HEK293 (cell line): ENCODE measurements around the gene TAS1R2.

Experiments used
- KLF16 ChIP-seq: fragments of 450-650 bp; formaldehyde crosslinking; IDR thresholded peaks from 2 replicates; pipeline ENCODE4 v1.5.1; 2017; ENCODE audit warnings: missing biosample characterization, missing genetic modification characterization
- MYNN ChIP-seq: fragments of 450-650 bp; formaldehyde crosslinking; IDR thresholded peaks from 2 replicates; pipeline ENCODE4 v1.5.1; 2016; ENCODE audit warnings: missing biosample characterization, missing genetic modification characterization, borderline replicate concordance
- REPIN1 ChIP-seq: fragments of 450-650 bp; formaldehyde crosslinking; IDR thresholded peaks from 2 replicates; pipeline ENCODE4 v1.5.1; 2017; ENCODE audit warnings: missing biosample characterization, missing genetic modification characterization, low read depth
- SALL2 ChIP-seq: fragments of 450-650 bp; formaldehyde crosslinking; IDR thresholded peaks from 2 replicates; pipeline ENCODE4 v1.5.0; 2017; ENCODE audit warnings: missing biosample characterization, mild to moderate bottlenecking, missing genetic modification characterization, borderline replicate concordance
- ZFHX2 ChIP-seq: fragments of 450-650 bp; formaldehyde crosslinking; conservative IDR thresholded peaks from 2 replicates; pipeline ENCODE4 v1.5.1; 2016; ENCODE audit warnings: missing biosample characterization, missing genetic modification characterization
- ZNF112 ChIP-seq: fragments of 450-650 bp; formaldehyde crosslinking; IDR thresholded peaks from 2 replicates; pipeline ENCODE4 v1.5.0; 2017; ENCODE audit warnings: missing biosample characterization, missing genetic modification characterization
- ZNF174 ChIP-seq: fragments of 450-650 bp; formaldehyde crosslinking; IDR thresholded peaks from 2 replicates; pipeline ENCODE4 v1.5.0; 2017; ENCODE audit warnings: missing biosample characterization, mild to moderate bottlenecking, missing genetic modification characterization
- ZNF175 ChIP-seq: fragments of 450-650 bp; formaldehyde crosslinking; IDR thresholded peaks from 2 replicates; pipeline ENCODE4 v1.5.1; 2016; ENCODE audit warnings: missing biosample characterization, missing genetic modification characterization
- ZNF23 ChIP-seq: fragments of 450-650 bp; formaldehyde crosslinking; IDR thresholded peaks from 2 replicates; pipeline ENCODE4 v1.5.1; 2016; ENCODE audit warnings: missing biosample characterization, missing genetic modification characterization, borderline replicate concordance
- ZNF24 ChIP-seq: fragments of 450-650 bp; formaldehyde crosslinking; IDR thresholded peaks from 2 replicates; pipeline ENCODE4 v1.5.1; 2016; ENCODE audit warnings: missing biosample characterization, missing genetic modification characterization
- ZNF302 ChIP-seq: fragments of 450-650 bp; formaldehyde crosslinking; IDR thresholded peaks from 2 replicates; pipeline ENCODE4 v1.5.1; 2016; ENCODE audit warnings: missing biosample characterization, missing genetic modification characterization, low read depth
- ZNF311 ChIP-seq: fragments of 450-650 bp; formaldehyde crosslinking; IDR thresholded peaks from 2 replicates; pipeline ENCODE4 v1.5.1; 2017; ENCODE audit warnings: missing biosample characterization, missing genetic modification characterization, borderline replicate concordance
- ZNF37A ChIP-seq: fragments of 450-650 bp; IDR thresholded peaks from 2 replicates; pipeline ENCODE4 v1.5.1; 2018; ENCODE audit warnings: missing biosample characterization, missing genetic modification characterization
- ZNF391 ChIP-seq: fragments of 450-650 bp; formaldehyde crosslinking; IDR thresholded peaks from 2 replicates; pipeline ENCODE4 v1.5.1; 2016; ENCODE audit warnings: low read depth, missing biosample characterization, missing genetic modification characterization, borderline replicate concordance
- ZNF423 ChIP-seq: fragments of 450-650 bp; formaldehyde crosslinking; IDR thresholded peaks from 2 replicates; pipeline ENCODE4 v1.5.1; 2016; ENCODE audit warnings: missing biosample characterization, missing genetic modification characterization
- ZNF514 ChIP-seq: fragments of 450-650 bp; formaldehyde crosslinking; IDR thresholded peaks from 2 replicates; pipeline ENCODE4 v1.5.1; 2016; ENCODE audit warnings: missing biosample characterization, missing genetic modification characterization
- ZNF658 ChIP-seq: fragments of 450-650 bp; formaldehyde crosslinking; IDR thresholded peaks from 2 replicates; pipeline ENCODE4; 2016; ENCODE audit warnings: missing biosample characterization, missing genetic modification characterization
- ZNF701 ChIP-seq: fragments of 450-650 bp; formaldehyde crosslinking; IDR thresholded peaks from 2 replicates; pipeline ENCODE4 v1.5.1; 2016; ENCODE audit warnings: missing biosample characterization, missing genetic modification characterization
- ZSCAN16 ChIP-seq: fragments of 450-650 bp; formaldehyde crosslinking; IDR thresholded peaks from 2 replicates; pipeline ENCODE4 v1.5.1; 2016; ENCODE audit warnings: missing biosample characterization, missing genetic modification characterization
- TF ChIP-seq, protein P1 (sequence below): fragments of 450-650 bp; formaldehyde crosslinking; IDR thresholded peaks from 2 replicates; pipeline ENCODE4 v1.5.1; 2016; ENCODE audit warnings: missing biosample characterization, missing genetic modification characterization, borderline replicate concordance
- TF ChIP-seq, protein P2 (sequence below): fragments of 450-650 bp; formaldehyde crosslinking; IDR thresholded peaks from 2 replicates; pipeline ENCODE4 v1.5.1; 2017; ENCODE audit warnings: missing biosample characterization, missing genetic modification characterization
- TF ChIP-seq, protein P3 (sequence below): fragments of 450-650 bp; formaldehyde crosslinking; IDR thresholded peaks from 2 replicates; pipeline ENCODE4 v1.5.1; 2016; ENCODE audit warnings: missing biosample characterization, missing genetic modification characterization
- TF ChIP-seq, protein P4 (sequence below): fragments of 450-650 bp; formaldehyde crosslinking; optimal IDR thresholded peaks from 2 replicates; pipeline ENCODE3; 2016; ENCODE audit warnings: missing biosample characterization, mild to moderate bottlenecking, missing genetic modification characterization
- TF ChIP-seq, protein P5 (sequence below): fragments of 450-650 bp; formaldehyde crosslinking; IDR thresholded peaks from 2 replicates; pipeline ENCODE4 v1.5.1; 2016; ENCODE audit warnings: missing biosample characterization, missing genetic modification characterization
- TF ChIP-seq, protein P6 (sequence below): fragments of 450-650 bp; formaldehyde crosslinking; IDR thresholded peaks from 2 replicates; pipeline ENCODE4 v1.5.1; 2016; ENCODE audit warnings: missing biosample characterization, missing genetic modification characterization

The TAS1R2 gene

DNA sequence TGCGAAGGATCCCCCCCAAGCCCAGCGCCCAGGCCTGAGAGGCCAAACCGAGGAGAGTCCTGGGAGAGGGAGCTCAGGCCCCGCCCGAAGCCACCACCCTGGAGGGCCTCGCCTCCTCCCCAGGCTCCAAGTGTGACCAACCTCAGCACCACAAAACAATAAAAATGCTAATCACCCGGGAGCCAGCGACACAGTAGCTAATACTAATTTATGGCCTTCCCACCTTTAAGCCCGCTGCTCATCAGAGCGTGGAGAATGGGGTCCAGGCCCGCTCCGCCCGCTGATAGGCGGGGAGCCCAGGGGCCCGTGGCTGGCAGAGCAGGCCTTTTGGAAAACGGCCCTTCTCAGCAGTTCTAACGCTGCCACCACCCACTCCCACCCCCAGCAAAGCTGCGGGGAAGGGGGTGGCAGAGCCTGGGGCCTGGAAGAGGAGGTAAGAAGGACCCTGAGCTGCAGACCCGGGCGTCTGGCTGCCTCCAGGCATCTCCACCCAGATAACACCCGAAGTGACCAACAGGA, 20.4 kb upstream of the TAS1R2 start (continued):
- TF ChIP-seq ZNF112 (tag by site-specific recombination) (no peak), ZNF391 (tag by site-specific recombination) (no peak), ZNF23 (no peak), MYNN (tag by site-specific recombination) (no peak), KLF16 (tag by site-specific recombination) (no peak), SALL2 (tag by site-specific recombination) (no peak), ZFHX2 (tag by site-specific recombination) (peak; percentile 92), ZNF174 (tag by site-specific recombination) (no peak), ZNF302 (tag by site-specific recombination) (no peak), ZNF24 (tag by site-specific recombination) (no peak), ZNF311 (tag by site-specific recombination) (no peak), ZSCAN16 (tag by site-specific recombination) (no peak), ZNF514 (tag by site-specific recombination) (no peak), REPIN1 (tag by site-specific recombination) (no peak), ZNF658 (tag by site-specific recombination) (no peak), ZNF37A (no peak), ZNF175 (tag by site-specific recombination) (no peak), ZNF423 (tag by site-specific recombination) (0 out of 2 replicates have a peak, but pooled peaks have one; percentile 10), ZNF701 (tag by site-specific recombination) (no peak)
- TF ChIP-seq, protein P1, sequence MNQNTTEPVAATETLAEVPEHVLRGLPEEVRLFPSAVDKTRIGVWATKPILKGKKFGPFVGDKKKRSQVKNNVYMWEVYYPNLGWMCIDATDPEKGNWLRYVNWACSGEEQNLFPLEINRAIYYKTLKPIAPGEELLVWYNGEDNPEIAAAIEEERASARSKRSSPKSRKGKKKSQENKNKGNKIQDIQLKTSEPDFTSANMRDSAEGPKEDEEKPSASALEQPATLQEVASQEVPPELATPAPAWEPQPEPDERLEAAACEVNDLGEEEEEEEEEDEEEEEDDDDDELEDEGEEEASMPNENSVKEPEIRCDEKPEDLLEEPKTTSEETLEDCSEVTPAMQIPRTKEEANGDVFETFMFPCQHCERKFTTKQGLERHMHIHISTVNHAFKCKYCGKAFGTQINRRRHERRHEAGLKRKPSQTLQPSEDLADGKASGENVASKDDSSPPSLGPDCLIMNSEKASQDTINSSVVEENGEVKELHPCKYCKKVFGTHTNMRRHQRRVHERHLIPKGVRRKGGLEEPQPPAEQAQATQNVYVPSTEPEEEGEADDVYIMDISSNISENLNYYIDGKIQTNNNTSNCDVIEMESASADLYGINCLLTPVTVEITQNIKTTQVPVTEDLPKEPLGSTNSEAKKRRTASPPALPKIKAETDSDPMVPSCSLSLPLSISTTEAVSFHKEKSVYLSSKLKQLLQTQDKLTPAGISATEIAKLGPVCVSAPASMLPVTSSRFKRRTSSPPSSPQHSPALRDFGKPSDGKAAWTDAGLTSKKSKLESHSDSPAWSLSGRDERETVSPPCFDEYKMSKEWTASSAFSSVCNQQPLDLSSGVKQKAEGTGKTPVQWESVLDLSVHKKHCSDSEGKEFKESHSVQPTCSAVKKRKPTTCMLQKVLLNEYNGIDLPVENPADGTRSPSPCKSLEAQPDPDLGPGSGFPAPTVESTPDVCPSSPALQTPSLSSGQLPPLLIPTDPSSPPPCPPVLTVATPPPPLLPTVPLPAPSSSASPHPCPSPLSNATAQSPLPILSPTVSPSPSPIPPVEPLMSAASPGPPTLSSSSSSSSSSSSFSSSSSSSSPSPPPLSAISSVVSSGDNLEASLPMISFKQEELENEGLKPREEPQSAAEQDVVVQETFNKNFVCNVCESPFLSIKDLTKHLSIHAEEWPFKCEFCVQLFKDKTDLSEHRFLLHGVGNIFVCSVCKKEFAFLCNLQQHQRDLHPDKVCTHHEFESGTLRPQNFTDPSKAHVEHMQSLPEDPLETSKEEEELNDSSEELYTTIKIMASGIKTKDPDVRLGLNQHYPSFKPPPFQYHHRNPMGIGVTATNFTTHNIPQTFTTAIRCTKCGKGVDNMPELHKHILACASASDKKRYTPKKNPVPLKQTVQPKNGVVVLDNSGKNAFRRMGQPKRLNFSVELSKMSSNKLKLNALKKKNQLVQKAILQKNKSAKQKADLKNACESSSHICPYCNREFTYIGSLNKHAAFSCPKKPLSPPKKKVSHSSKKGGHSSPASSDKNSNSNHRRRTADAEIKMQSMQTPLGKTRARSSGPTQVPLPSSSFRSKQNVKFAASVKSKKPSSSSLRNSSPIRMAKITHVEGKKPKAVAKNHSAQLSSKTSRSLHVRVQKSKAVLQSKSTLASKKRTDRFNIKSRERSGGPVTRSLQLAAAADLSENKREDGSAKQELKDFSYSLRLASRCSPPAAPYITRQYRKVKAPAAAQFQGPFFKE (tag by site-specific recombination) = no peak
- TF ChIP-seq, protein P2, sequence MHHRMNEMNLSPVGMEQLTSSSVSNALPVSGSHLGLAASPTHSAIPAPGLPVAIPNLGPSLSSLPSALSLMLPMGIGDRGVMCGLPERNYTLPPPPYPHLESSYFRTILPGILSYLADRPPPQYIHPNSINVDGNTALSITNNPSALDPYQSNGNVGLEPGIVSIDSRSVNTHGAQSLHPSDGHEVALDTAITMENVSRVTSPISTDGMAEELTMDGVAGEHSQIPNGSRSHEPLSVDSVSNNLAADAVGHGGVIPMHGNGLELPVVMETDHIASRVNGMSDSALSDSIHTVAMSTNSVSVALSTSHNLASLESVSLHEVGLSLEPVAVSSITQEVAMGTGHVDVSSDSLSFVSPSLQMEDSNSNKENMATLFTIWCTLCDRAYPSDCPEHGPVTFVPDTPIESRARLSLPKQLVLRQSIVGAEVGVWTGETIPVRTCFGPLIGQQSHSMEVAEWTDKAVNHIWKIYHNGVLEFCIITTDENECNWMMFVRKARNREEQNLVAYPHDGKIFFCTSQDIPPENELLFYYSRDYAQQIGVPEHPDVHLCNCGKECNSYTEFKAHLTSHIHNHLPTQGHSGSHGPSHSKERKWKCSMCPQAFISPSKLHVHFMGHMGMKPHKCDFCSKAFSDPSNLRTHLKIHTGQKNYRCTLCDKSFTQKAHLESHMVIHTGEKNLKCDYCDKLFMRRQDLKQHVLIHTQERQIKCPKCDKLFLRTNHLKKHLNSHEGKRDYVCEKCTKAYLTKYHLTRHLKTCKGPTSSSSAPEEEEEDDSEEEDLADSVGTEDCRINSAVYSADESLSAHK (tag by site-specific recombination) = 0 out of 2 replicates have a peak, but pooled peaks have one; percentile 17
- TF ChIP-seq, protein P3, sequence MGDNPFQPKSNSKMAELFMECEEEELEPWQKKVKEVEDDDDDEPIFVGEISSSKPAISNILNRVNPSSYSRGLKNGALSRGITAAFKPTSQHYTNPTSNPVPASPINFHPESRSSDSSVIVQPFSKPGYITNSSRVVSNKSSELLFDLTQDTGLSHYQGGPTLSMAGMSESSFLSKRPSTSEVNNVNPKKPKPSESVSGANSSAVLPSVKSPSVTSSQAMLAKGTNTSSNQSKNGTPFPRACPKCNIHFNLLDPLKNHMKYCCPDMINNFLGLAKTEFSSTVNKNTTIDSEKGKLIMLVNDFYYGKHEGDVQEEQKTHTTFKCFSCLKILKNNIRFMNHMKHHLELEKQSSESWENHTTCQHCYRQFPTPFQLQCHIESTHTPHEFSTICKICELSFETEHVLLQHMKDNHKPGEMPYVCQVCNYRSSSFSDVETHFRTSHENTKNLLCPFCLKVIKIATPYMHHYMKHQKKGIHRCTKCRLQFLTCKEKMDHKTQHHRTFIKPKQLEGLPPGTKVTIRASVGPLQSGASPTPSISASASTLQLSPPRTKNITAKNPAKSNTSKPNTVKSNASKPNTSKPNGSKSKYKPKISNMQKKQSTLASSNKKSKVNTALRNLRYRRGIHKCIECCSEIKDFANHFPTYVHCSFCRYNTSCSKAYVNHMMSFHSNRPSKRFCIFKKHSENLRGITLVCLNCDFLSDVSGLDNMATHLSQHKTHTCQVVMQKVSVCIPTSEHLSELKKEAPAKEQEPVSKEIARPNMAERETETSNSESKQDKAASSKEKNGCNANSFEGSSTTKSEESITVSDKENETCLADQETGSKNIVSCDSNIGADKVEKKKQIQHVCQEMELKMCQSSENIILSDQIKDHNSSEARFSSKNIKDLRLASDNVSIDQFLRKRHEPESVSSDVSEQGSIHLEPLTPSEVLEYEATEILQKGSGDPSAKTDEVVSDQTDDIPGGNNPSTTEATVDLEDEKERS (tag by site-specific recombination) = no peak
- TF ChIP-seq, protein P4, sequence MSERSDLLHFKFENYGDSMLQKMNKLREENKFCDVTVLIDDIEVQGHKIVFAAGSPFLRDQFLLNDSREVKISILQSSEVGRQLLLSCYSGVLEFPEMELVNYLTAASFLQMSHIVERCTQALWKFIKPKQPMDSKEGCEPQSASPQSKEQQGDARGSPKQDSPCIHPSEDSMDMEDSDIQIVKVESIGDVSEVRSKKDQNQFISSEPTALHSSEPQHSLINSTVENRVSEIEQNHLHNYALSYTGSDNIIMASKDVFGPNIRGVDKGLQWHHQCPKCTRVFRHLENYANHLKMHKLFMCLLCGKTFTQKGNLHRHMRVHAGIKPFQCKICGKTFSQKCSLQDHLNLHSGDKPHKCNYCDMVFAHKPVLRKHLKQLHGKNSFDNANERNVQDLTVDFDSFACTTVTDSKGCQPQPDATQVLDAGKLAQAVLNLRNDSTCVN = no peak
- TF ChIP-seq, protein P5, sequence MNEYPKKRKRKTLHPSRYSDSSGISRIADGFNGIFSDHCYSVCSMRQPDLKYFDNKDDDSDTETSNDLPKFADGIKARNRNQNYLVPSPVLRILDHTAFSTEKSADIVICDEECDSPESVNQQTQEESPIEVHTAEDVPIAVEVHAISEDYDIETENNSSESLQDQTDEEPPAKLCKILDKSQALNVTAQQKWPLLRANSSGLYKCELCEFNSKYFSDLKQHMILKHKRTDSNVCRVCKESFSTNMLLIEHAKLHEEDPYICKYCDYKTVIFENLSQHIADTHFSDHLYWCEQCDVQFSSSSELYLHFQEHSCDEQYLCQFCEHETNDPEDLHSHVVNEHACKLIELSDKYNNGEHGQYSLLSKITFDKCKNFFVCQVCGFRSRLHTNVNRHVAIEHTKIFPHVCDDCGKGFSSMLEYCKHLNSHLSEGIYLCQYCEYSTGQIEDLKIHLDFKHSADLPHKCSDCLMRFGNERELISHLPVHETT = no peak
- TF ChIP-seq, protein P6, sequence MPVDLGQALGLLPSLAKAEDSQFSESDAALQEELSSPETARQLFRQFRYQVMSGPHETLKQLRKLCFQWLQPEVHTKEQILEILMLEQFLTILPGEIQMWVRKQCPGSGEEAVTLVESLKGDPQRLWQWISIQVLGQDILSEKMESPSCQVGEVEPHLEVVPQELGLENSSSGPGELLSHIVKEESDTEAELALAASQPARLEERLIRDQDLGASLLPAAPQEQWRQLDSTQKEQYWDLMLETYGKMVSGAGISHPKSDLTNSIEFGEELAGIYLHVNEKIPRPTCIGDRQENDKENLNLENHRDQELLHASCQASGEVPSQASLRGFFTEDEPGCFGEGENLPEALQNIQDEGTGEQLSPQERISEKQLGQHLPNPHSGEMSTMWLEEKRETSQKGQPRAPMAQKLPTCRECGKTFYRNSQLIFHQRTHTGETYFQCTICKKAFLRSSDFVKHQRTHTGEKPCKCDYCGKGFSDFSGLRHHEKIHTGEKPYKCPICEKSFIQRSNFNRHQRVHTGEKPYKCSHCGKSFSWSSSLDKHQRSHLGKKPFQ (tag by site-specific recombination) = peak; percentile 68
